Fibroblast of lung (primary cell): Measurements from ENCODE around the gene CASP10. TPM values are rescaled to one million over a fixed set of nuclear protein-coding genes. Genes with fewer than 3 reads are reported as not detected.

Experiments
- DNase-seq, 2 donors: peaks; one replicate each; pipeline versions ENCODE4 v3.0.0 to v3.0.0-alpha.2; 2010; ENCODE audit warnings: low read depth in 2 of 2
- H2AFZ ChIP-seq: 2 replicates; pipeline ENCODE4 v1.5.1; 2012; ENCODE audit warnings: low read length, control low read depth, inconsistent platforms
- H3K27ac ChIP-seq: 2 replicates; pipeline ENCODE4 v1.5.1; 2011; ENCODE audit warnings: low read length, control low read depth; ENCODE audit not compliant: insufficient read depth
- H3K27me3 ChIP-seq: 2 replicates; pipeline ENCODE4 v1.5.1; 2011; ENCODE audit warnings: mild to moderate bottlenecking, low read length; ENCODE audit not compliant: control insufficient read depth, insufficient read depth
- H3K36me3 ChIP-seq: 2 replicates; pipeline ENCODE4 v1.5.1; 2011; ENCODE audit warnings: low read length; ENCODE audit not compliant: control insufficient read depth, insufficient read depth
- H3K4me1 ChIP-seq: 2 replicates; pipeline ENCODE4 v1.5.1; 2011; ENCODE audit warnings: low read length; ENCODE audit not compliant: control insufficient read depth, insufficient read depth; ENCODE audit errors: extremely low read depth
- H3K4me2 ChIP-seq: 2 replicates; pipeline ENCODE4 v1.5.1; 2011; ENCODE audit warnings: low read length, control low read depth; ENCODE audit not compliant: insufficient read depth; ENCODE audit errors: extremely low read depth
- H3K4me3 ChIP-seq, 4 experiments: fragments of 200-600 bp in 1 of 4; sonication (generic) in 1 of 4; replicated peaks in 1 of 4; 2 replicates each; pipeline ENCODE4 v1.5.1; 2011 to 2016; ENCODE audit warnings: low read length in 4 of 4, low read depth in 3 of 4, mild to moderate bottlenecking in 3 of 4, control low read depth in 2 of 4, inconsistent platforms in 1 of 4, mixed read lengths in 1 of 4; ENCODE audit not compliant: insufficient read depth in 1 of 4; ENCODE audit errors: control extremely low read depth in 1 of 4
- H3K79me2 ChIP-seq: 2 replicates; pipeline ENCODE4 v1.5.1; 2012; ENCODE audit warnings: mild to moderate bottlenecking, low read length, inconsistent platforms; ENCODE audit not compliant: control insufficient read depth, insufficient read depth
- H3K9ac ChIP-seq: 2 replicates; pipeline ENCODE4 v1.5.1; 2011; ENCODE audit warnings: mild to moderate bottlenecking, low read length, control low read depth; ENCODE audit not compliant: insufficient read depth
- H3K9me3 ChIP-seq: 2 replicates; pipeline ENCODE4 v1.5.1; 2012; ENCODE audit warnings: low read depth, low read length; ENCODE audit not compliant: control insufficient read depth, insufficient read depth
- H4K20me1 ChIP-seq: 2 replicates; pipeline ENCODE4 v1.5.1; 2011; ENCODE audit warnings: low read length; ENCODE audit not compliant: control insufficient read depth, insufficient read depth; ENCODE audit errors: extremely low read depth
- EZH2 ChIP-seq: IDR thresholded peaks from 2 replicates; pipeline ENCODE4 v1.5.1; 2012; ENCODE audit warnings: low read length, control low read depth, mild to moderate bottlenecking; ENCODE audit errors: missing control alignments
- polyA plus RNA-seq, 2 donors: library from polyadenylated mRNA; depleted of rRNA in 1 of 2; stranded (reverse) in 1 of 2; unstranded in 1 of 2; fragments of >200 nt; gene quantifications; 2 replicates each; pipeline ENCODE4 v1.2.1, GENCODE V29; 2011 to 2012; ENCODE audit warnings: missing spikeins in 1 of 2
- total RNA-seq: library from RNA; depleted of rRNA; stranded (reverse); fragments of >200 nt; gene quantifications from 2 replicates; pipeline ENCODE4 v1.2.1, GENCODE V29; 2014
- TF ChIP-seq, protein P1 (sequence below), 2 donors: IDR thresholded peaks in 1 of 2; conservative IDR thresholded peaks in 1 of 2; 1 replicate in 1 of 2; 2 replicates in 1 of 2; pipeline ENCODE4 v1.5.1; 2011 to 2012; ENCODE audit warnings: low read length in 2 of 2, control low read depth in 1 of 2, inconsistent platforms in 1 of 2, low read depth in 1 of 2, mild to moderate bottlenecking in 1 of 2

The CASP10 gene
- total and polyA plus RNA-seq, 2 donors (not counting 1 experiment from before 2014, with no cell fraction given): 5.5 to 8.1 TPM

DNA sequence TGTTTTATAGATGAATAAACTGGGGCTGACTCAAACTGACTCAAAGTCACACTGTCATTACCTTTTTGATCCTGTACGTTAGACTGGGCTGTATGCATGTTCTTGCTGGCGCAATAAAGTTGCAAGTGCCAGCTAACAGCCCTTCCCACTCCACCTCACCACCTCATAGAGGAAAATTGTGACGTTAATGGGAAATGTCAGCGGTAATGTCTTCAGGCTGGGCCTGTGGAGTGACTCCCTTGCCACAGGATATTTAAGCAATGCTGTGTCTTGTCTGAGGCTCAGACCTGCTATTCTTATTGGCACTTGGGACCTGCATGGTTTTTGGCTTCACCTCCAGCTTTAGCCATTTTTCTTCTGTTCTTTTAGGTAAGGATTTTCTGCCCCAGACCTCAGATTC is 25.2 kb upstream of the CASP10 start:
- DNase-seq: peak in 1 of 2 donors; percentile 30
- no peaks in the 10 kb centered on the region for H3K9me3 ChIP-seq
- H3K36me3 ChIP-seq: peaks cover 6% of the 10 kb centered on the region
- no peak overlapping the region for H3K4me3 ChIP-seq
- H3K9ac ChIP-seq: no peak overlapping the region
- no peak overlapping the region for H3K27ac ChIP-seq
- H2AFZ ChIP-seq: no peak overlapping the region
- no peak overlapping the region for H3K4me2 ChIP-seq
- H3K27me3 ChIP-seq: no peaks in the 10 kb centered on the region
- H3K4me1 ChIP-seq: peaks cover 6% of the 10 kb centered on the region
- TF ChIP-seq, protein P1, sequence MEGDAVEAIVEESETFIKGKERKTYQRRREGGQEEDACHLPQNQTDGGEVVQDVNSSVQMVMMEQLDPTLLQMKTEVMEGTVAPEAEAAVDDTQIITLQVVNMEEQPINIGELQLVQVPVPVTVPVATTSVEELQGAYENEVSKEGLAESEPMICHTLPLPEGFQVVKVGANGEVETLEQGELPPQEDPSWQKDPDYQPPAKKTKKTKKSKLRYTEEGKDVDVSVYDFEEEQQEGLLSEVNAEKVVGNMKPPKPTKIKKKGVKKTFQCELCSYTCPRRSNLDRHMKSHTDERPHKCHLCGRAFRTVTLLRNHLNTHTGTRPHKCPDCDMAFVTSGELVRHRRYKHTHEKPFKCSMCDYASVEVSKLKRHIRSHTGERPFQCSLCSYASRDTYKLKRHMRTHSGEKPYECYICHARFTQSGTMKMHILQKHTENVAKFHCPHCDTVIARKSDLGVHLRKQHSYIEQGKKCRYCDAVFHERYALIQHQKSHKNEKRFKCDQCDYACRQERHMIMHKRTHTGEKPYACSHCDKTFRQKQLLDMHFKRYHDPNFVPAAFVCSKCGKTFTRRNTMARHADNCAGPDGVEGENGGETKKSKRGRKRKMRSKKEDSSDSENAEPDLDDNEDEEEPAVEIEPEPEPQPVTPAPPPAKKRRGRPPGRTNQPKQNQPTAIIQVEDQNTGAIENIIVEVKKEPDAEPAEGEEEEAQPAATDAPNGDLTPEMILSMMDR (conservative IDR thresholded peaks at IDR 0.05 in 1 of 2, IDR thresholded peaks at IDR 0.05 in 1 of 2; ENCODE audit: low read depth in 1 of 2, low read length in 2 of 2): no peak
- no peak for TF ChIP-seq EZH2
- H3K79me2 ChIP-seq: peaks cover 2% of the 10 kb centered on the region
- no peaks in the 10 kb centered on the region for H4K20me1 ChIP-seq

DNA sequence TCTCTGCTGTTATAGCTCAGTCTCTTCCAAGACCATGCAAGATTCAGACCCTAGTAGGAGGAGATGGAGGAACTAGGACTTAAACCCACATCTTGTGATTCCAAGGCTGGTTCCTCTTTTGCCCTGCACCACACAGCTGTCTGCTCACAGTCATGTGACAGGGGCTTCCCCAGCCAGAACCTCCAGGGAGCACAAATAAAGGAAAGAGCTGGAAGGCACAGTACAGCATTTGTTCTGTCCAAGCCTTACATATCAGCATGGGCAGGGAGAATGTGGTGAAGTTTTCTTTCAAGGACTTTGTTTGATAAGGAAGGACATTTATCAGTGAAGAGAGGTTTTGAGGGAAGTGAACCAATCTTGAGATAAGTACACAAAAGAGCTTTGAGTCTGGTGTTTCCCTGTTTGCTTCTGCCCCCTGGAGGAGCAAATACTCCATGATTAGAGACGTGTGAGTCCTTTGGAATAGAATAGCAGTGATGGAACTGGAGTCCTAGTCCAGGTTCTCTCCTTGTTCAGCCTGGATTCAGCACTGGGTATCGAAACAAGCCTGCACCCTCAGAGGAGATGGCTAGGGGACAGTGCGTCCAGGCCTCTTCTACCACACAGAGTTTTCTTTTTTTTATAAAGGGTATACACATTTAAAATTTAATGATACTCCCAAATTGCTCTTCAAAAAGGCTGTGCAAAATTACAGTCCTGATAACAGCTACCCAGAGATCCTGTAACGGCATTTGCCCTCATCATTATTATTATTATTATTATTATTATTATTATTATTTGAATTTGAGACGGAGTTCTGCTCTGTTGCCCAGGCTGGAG is 24.6 kb upstream of the CASP10 start:
- no peak overlapping the region for H3K9ac ChIP-seq
- TF ChIP-seq, protein P1 (conservative IDR thresholded peaks at IDR 0.05 in 1 of 2, IDR thresholded peaks at IDR 0.05 in 1 of 2; ENCODE audit: low read depth in 1 of 2, low read length in 2 of 2): peak; percentile 77 to 80
- no peak for TF ChIP-seq EZH2
- DNase-seq: peak; percentile 77 to 86

DNA sequence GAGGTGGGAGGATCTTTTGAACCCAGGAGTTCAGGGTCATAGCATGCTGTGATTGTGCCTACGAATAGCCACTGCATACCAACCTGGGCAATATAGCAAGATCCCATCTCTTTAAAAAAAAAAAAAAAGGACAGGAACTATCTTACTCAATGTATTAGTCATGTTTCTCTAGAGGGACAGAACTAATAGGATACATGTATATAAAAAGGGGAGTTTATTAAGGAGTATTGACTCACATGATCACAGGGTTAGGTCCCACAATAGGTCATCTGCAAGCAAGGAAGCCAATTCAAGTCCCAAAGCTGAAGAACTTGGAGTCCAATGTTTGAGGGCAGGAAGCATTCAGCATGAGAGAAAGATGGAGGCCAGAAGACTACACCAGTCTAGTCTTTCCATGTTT is 18.8 kb upstream of the CASP10 start:
- Histone ChIP-seq H3K79me2 (no peaks in the 10 kb centered on the region), H3K9ac (no peak overlapping the region), H3K4me3 (no peak overlapping the region), H3K27ac (no peak overlapping the region), H3K36me3 (peaks cover 10% of the 10 kb centered on the region), H3K4me1 (no peaks in the 10 kb centered on the region), H4K20me1 (no peaks in the 10 kb centered on the region), H2AFZ (no peak overlapping the region), H3K4me2 (no peak overlapping the region), H3K27me3 (no peaks in the 10 kb centered on the region), H3K9me3 (no peaks in the 10 kb centered on the region)
- no peak for DNase-seq
- TF ChIP-seq, protein P1 (conservative IDR thresholded peaks at IDR 0.05 in 1 of 2, IDR thresholded peaks at IDR 0.05 in 1 of 2; ENCODE audit: low read depth in 1 of 2, low read length in 2 of 2): no peak
- no peak for TF ChIP-seq EZH2

More for the DNA sequence above, 24.6 kb upstream of the CASP10 start:
- no peak overlapping the region for H3K4me3 ChIP-seq
- H3K4me2 ChIP-seq: peak overlapping the region; percentile 35
- peaks cover 6% of the 10 kb centered on the region for H3K4me1 ChIP-seq
- H3K9me3 ChIP-seq: no peaks in the 10 kb centered on the region
- no peaks in the 10 kb centered on the region for H3K79me2 ChIP-seq
- H3K36me3 ChIP-seq: peaks cover 8% of the 10 kb centered on the region
- no peaks in the 10 kb centered on the region for H3K27me3 ChIP-seq
- no peaks in the 10 kb centered on the region for H4K20me1 ChIP-seq
- H2AFZ ChIP-seq: peak overlapping the region; percentile 59
- peak overlapping the region; percentile 52 for H3K27ac ChIP-seq
